Esophagus muscularis mucosa (tissue), 4 donors: ENCODE results near the gene RTEL1. TPM values are rescaled to one million over a fixed set of nuclear protein-coding genes. Genes with fewer than 3 reads are reported as not detected.
A peak's percentile ranks its signal among the peaks of the same experiment; 100 is the strongest.

Source experiments
- DNase-seq: peaks from one replicate; pipeline ENCODE4 v3.0.0-alpha.2; 2017; ENCODE audit errors: extremely low spot score
- H3K27ac ChIP-seq, 4 donors: fragments of 200-600 bp; sonication (generic); replicated peaks in 1 of 4; 1 replicate in 3 of 4; 2 replicates in 1 of 4; pipeline ENCODE4 v1.5.1; 2016 to 2019; ENCODE audit warnings: mild to moderate bottlenecking in 1 of 4
- H3K27me3 ChIP-seq, 4 donors: fragments of 200-600 bp; sonication (generic); one replicate each; pipeline versions ENCODE4 v1.5.1 to v1.6.0; 2016 to 2019
- H3K36me3 ChIP-seq, 4 donors: fragments of 200-600 bp; sonication (generic); one replicate each; pipeline ENCODE4 v1.5.1; 2016 to 2019
- H3K4me1 ChIP-seq, 4 donors: fragments of 200-600 bp; sonication (generic); one replicate each; pipeline ENCODE4 v1.5.1; 2016 to 2019
- H3K4me3 ChIP-seq, 4 donors: fragments of 200-600 bp; sonication (generic); 1 replicate in 2 of 4; 2 replicates in 2 of 4; pipeline ENCODE4 v1.5.1; 2016 to 2019; ENCODE audit warnings: mild to moderate bottlenecking in 4 of 4, moderate library complexity in 1 of 4
- H3K9me3 ChIP-seq, 4 donors: fragments of 200-600 bp; sonication (generic); 1 replicate in 3 of 4; 2 replicates in 1 of 4; pipeline ENCODE4 v1.5.1; 2016 to 2019
- EP300 ChIP-seq: sonication (generic); formaldehyde crosslinking; IDR thresholded peaks from one replicate; pipeline ENCODE4 v1.6.1; 2017; ENCODE audit warnings: antibody characterized with exemption
- POLR2A ChIP-seq: fragments of 450-650 bp; IDR thresholded peaks from one replicate; pipeline ENCODE4 v1.6.1; 2017; ENCODE audit warnings: antibody characterized with exemption, moderate library complexity, mild to moderate bottlenecking, low read depth
- POLR2AphosphoS5 ChIP-seq, 2 donors: sonication (generic); formaldehyde crosslinking; IDR thresholded peaks; one replicate each; pipeline ENCODE4 v1.6.1; 2017; ENCODE audit warnings: antibody characterized with exemption in 2 of 2
- WGBS: methylation state at CpG from one replicate; pipeline ENCODE4 v1.1.5; 2018; 5-methylcytosine and 5-hydroxymethylcytosine counted together
- intact Hi-C: fragments of 100-400 bp; cut with DNase I; formaldehyde crosslinking; loops from one replicate; pipeline ENCODE4 v1.15.1; 2023
- total RNA-seq, 4 donors: library from RNA; depleted of rRNA; stranded (reverse); fragments of >200 nt; gene quantifications; one replicate each; pipeline versions ENCODE4 v1.1.0 to v1.2.1, GENCODE V29; 2016
- TF ChIP-seq, protein P1 (sequence below), 3 experiments: fragments of 200-600 bp in 2 of 3; fragments of 450-650 bp in 1 of 3; sonication (generic) in 2 of 3; IDR thresholded peaks; one replicate each; pipeline ENCODE4 v1.5.1; 2017 to 2019; ENCODE audit warnings: antibody characterized with exemption in 3 of 3, mild to moderate bottlenecking in 2 of 3, moderate library complexity in 1 of 3

The RTEL1 gene
- total RNA-seq, 4 donors from 2014 or later: 8.4 to 13.4 (median 9.6) TPM

DNA sequence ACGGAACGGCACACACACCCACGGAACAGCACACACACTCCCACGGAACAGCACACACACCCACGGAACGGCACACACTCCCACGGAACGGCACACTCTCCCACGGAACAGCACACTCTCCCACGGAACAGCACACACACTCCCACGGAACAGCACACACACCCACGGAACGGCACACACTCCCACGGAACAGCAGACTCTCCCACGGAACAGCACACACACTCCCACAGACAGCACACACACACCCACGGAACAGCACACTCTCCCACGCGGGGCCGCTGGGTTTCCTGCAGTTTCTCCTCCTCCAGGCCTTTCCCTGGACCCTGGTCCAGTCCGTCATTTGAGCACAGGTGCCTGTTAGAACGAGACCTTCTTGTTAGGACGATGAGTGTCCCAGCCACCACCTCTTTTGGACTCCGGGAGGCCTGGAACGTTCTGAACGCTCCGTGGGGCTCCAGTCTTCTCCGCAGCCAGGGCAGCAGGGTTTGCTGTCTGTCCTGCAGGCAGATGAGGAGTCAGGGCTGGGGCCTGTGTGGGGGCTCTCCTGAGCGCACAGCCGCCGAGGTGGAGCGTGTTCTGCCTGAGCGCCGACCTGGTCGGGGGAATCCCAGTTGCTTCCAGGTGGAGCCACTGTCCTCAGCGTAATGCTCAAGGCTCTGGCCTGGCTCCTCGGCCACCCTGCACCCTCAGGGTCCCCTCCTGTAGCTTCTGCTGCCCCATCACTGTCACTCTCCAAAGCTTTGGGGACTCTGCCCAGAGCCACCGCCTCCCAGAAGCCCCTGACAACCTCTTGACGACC lies 20.8 kb downstream of the RTEL1 start:
- Histone ChIP-seq H3K27me3 (no peaks in the 10 kb centered on the region), H3K4me3 (no peak overlapping the region), H3K4me1 (peaks cover 24% of the 10 kb centered on the region in 4 donors), H3K27ac (no peak overlapping the region), H3K36me3 (peaks cover 22 to 68% (median 65%) of the 10 kb centered on the region in 4 donors), H3K9me3 (no peaks in the 10 kb centered on the region)
- 91% methylated on average over 29 of the region's 38 CpGs for WGBS
- intact Hi-C loops: no loop called here
- TF ChIP-seq POLR2AphosphoS5 (IDR thresholded peaks at IDR 0.05): peak in 1 of 2 donors; percentile 10
- TF ChIP-seq, protein P1, sequence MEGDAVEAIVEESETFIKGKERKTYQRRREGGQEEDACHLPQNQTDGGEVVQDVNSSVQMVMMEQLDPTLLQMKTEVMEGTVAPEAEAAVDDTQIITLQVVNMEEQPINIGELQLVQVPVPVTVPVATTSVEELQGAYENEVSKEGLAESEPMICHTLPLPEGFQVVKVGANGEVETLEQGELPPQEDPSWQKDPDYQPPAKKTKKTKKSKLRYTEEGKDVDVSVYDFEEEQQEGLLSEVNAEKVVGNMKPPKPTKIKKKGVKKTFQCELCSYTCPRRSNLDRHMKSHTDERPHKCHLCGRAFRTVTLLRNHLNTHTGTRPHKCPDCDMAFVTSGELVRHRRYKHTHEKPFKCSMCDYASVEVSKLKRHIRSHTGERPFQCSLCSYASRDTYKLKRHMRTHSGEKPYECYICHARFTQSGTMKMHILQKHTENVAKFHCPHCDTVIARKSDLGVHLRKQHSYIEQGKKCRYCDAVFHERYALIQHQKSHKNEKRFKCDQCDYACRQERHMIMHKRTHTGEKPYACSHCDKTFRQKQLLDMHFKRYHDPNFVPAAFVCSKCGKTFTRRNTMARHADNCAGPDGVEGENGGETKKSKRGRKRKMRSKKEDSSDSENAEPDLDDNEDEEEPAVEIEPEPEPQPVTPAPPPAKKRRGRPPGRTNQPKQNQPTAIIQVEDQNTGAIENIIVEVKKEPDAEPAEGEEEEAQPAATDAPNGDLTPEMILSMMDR (IDR thresholded peaks at IDR 0.05): no peak
- TF ChIP-seq EP300: no peak
- DNase-seq: no peak

DNA sequence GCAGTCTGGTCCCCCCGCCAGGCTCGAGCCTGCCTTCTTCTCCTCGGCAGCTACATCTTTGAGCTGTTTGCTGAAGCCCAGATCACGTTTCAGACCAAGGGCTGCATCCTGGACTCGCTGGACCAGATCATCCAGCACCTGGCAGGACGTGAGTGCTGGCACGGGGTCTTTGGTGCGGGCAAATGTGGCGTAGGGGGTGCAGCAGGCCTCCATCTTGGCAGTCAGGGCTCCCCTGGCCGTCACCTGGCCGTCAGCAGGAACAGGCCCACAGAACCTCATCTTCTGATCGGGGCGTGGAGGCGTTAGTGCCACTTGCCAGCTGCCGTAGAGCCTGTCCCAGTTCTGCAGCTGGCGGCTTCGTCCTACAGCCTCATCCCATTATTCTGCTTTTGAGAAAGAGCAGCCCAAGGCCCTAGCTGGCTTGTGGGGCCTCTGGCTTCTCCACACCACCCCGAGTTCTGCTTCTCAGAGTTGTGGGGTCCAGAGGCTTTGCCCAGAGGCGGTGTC lies 21.7 kb downstream of the RTEL1 start:
- WGBS: 94% methylated on average over 7 of the region's 19 CpGs
- intact Hi-C loops: no loop called here
- TF ChIP-seq POLR2AphosphoS5 (IDR thresholded peaks at IDR 0.05) (no peak), EP300 (no peak), POLR2A (no peak)
- TF ChIP-seq, protein P1 (IDR thresholded peaks at IDR 0.05): no peak

DNA sequence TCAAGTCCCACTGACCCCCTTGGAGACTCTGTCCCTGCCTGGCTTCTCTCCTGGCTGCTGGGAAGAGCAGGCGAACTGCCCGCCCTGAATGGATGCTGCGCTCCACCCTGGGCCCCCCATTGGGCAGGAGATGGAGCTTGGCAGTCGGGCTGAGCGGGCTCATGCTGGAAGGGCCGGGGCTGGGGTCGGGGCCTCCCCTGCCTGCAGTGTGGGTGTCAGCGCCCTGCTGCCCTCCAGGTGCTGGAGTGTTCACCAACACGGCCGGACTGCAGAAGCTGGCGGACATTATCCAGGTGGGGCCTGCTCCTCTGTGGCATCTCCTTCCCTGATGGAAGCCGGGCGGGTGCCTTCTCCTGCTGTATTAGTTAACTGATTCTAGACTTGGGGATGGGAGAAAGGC lies 22.3 kb downstream of the RTEL1 start:
- TF ChIP-seq POLR2AphosphoS5 (IDR thresholded peaks at IDR 0.05) (no peak), POLR2A (no peak), EP300 (no peak)
- TF ChIP-seq, protein P1 (IDR thresholded peaks at IDR 0.05): no peak
- H3K4me1 ChIP-seq: peaks cover 26 to 29% (median 28%) of the 10 kb centered on the region in 4 donors
- H3K36me3 ChIP-seq: peaks cover 14 to 52% (median 50%) of the 10 kb centered on the region in 4 donors
- DNase-seq: no peak
- no peak overlapping the region for H3K27ac ChIP-seq
- no peaks in the 10 kb centered on the region for H3K27me3 ChIP-seq
- H3K4me3 ChIP-seq: no peak overlapping the region
- intact Hi-C loops: no loop called here
- WGBS: 94% methylated on average over 10 of the region's 13 CpGs
- no peaks in the 10 kb centered on the region for H3K9me3 ChIP-seq

More for the DNA sequence above, 21.7 kb downstream of the RTEL1 start:
- Histone ChIP-seq H3K27me3 (no peaks in the 10 kb centered on the region), H3K4me3 (no peak overlapping the region), H3K36me3 (peaks cover 14 to 58% (median 55%) of the 10 kb centered on the region in 4 donors), H3K9me3 (no peaks in the 10 kb centered on the region), H3K27ac (no peak overlapping the region), H3K4me1 (peaks cover 24% of the 10 kb centered on the region in 4 donors)
- no peak for DNase-seq

DNA sequence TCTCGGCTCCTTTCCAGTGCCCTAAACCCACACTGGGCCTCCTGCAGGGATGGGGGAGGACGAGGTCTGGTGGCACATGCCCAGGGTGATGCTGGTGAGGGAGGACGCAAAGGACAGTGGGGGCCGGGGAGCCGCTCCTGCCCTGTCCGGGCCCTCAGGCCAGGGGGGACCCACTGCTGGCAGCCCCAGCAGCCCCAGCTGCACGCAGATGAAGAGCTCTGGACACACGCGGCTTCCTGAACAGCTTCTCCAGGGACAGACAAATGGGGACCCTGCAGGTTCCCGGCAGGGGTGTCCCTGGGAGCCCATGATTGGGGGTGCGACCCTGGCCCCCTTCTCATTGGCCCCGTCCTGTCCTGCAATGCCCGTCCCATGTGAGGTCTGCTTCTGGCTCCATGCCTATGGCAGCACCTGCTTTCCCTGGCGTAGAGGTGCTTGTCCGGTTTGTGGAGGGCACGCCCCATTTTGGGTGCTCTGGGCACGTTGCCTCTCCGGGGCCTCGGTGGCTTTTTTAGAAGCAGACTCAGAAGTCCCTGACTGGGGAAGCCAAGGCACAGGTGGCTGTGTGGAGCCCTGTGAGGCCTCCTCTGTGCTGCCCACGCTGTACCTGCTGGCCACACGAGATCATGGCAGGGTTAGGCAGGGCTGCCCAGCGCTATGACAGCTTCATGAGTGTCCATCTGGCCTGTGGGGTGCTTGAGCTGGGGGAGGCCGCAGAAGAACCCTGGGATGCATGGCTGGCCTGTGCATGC lies 22.9 kb downstream of the RTEL1 start:
- peaks cover 32 to 35% (median 34%) of the 10 kb centered on the region in 4 donors for H3K4me1 ChIP-seq
- peaks cover 8 to 46% (median 44%) of the 10 kb centered on the region in 4 donors for H3K36me3 ChIP-seq
- H3K4me3 ChIP-seq: no peak overlapping the region
- H3K9me3 ChIP-seq: no peaks in the 10 kb centered on the region
- intact Hi-C loops: no loop called here
- peak overlapping the region; percentile 72 to 78 (median 78) for H3K27ac ChIP-seq
- no peak for DNase-seq
- H3K27me3 ChIP-seq: no peaks in the 10 kb centered on the region
- WGBS: 100% methylated on average over 3 of the region's 23 CpGs
- TF ChIP-seq EP300 (no peak), POLR2AphosphoS5 (IDR thresholded peaks at IDR 0.05) (no peak), POLR2A (no peak)
- TF ChIP-seq, protein P1 (IDR thresholded peaks at IDR 0.05): no peak
